Measurements from ENCODE around the gene COPG1.

The COPG1 gene

GRCh38 chr3:129282727-129283327 is 33.4 kb downstream of the COPG1 start:
- DNase-seq: no peak

GRCh38 chr3:129286081-129286480 is 36.7 kb downstream of the COPG1 start:
- no peak for DNase-seq

- no peak for DNase-seq
Observed at GRCh38 chr3:129288446-129288845, 39.0 kb downstream of the COPG1 start.

GRCh38 chr3:129289201-129289921 is 40.0 kb downstream of the COPG1 start:
- no peak for DNase-seq

- no peak for DNase-seq
Observed at GRCh38 chr3:129291236-129291886, 42.0 kb downstream of the COPG1 start.

- no peak for DNase-seq
Observed at GRCh38 chr3:129295286-129295685, 45.9 kb downstream of the COPG1 start.

- no peak for DNase-seq
Observed at GRCh38 chr3:129304146-129304961, 54.9 kb downstream of the COPG1 start.

GRCh38 chr3:129304962-129305222 is 55.5 kb downstream of the COPG1 start:
- DNase-seq: no peak

- no peak for DNase-seq
Observed at GRCh38 chr3:129305592-129306091, 56.2 kb downstream of the COPG1 start.

- DNase-seq: no peak
Observed at GRCh38 chr3:129308636-129309035, 59.2 kb downstream of the COPG1 start.

GRCh38 chr3:129310111-129311011 is 61.0 kb downstream of the COPG1 start:
- DNase-seq: no peak

GRCh38 chr3:129311054-129311902 is 61.9 kb downstream of the COPG1 start:
- DNase-seq: no peak

- no peak for DNase-seq
Observed at GRCh38 chr3:129312021-129312639, 62.7 kb downstream of the COPG1 start.

- DNase-seq: no peak
Observed at GRCh38 chr3:129312671-129313414, 63.4 kb downstream of the COPG1 start.

- DNase-seq: no peak
Observed at GRCh38 chr3:129313415-129313664, 63.9 kb downstream of the COPG1 start.

- DNase-seq: peak; percentile 9
Observed at GRCh38 chr3:129313665-129314385, 64.4 kb downstream of the COPG1 start.

- DNase-seq: peak; percentile 81
Observed at GRCh38 chr3:129314386-129315222, 65.2 kb downstream of the COPG1 start.

- no peak for DNase-seq
Observed at GRCh38 chr3:129315223-129315997, 66.0 kb downstream of the COPG1 start.
